Activated naive CD4-positive, alpha-beta T cell treated with anti-CD3 and anti-CD28 coated beads, Interleukin-2, amount 50 U/mL, for 24 hours (primary cell): ENCODE data around the gene KASH5.
"Not testable (repeated sequence)": the region's sequence is repeated elsewhere in the genome, so short reads cannot be mapped to it uniquely, and the experiment has no call there.

Experiments used
- H3K27ac Mint-ChIP-seq: one replicate; pipeline ENCODE4 v1.8.0; 2021; ENCODE audit warnings: mild to moderate bottlenecking, mixed read lengths
- H3K27me3 Mint-ChIP-seq: one replicate; pipeline ENCODE4 v1.8.0; 2021; ENCODE audit warnings: mixed read lengths
- H3K36me3 Mint-ChIP-seq: one replicate; pipeline ENCODE4 v1.8.0; 2021; ENCODE audit warnings: mixed read lengths
- H3K4me1 Mint-ChIP-seq: one replicate; pipeline ENCODE4 v1.8.0; 2021; ENCODE audit warnings: mixed read lengths
- H3K4me3 Mint-ChIP-seq: one replicate; pipeline ENCODE4 v1.8.0; 2021; ENCODE audit warnings: mild to moderate bottlenecking, mixed read lengths
- H3K9me3 Mint-ChIP-seq: one replicate; pipeline ENCODE4 v1.8.0; 2021; ENCODE audit warnings: mixed read lengths

Gene KASH5

GRCh38 chr19:49443366-49444099 lies 55.5 kb downstream of the KASH5 start:
- peaks cover 1% of the 10 kb centered on the region for H3K36me3 Mint-ChIP-seq

GRCh38 chr19:49444100-49444700 lies 56.2 kb downstream of the KASH5 start:
- Mint-ChIP-seq H3K4me3 (peak overlapping the region; percentile 78), H3K27me3 (peaks cover 26% of the 10 kb centered on the region), H3K4me1 (peaks cover 44% of the 10 kb centered on the region)
- H3K36me3 Mint-ChIP-seq, H3K9me3 Mint-ChIP-seq, H3K27ac Mint-ChIP-seq: not testable (repeated sequence)

More at GRCh38 chr19:49443366-49444099, 55.5 kb downstream of the KASH5 start:
- Mint-ChIP-seq H3K4me3 (peak overlapping the region; percentile 78), H3K4me1 (peaks cover 39% of the 10 kb centered on the region), H3K9me3 (no peaks in the 10 kb centered on the region), H3K27me3 (peaks cover 31% of the 10 kb centered on the region), H3K27ac (peak overlapping the region; percentile 68)

DNA sequence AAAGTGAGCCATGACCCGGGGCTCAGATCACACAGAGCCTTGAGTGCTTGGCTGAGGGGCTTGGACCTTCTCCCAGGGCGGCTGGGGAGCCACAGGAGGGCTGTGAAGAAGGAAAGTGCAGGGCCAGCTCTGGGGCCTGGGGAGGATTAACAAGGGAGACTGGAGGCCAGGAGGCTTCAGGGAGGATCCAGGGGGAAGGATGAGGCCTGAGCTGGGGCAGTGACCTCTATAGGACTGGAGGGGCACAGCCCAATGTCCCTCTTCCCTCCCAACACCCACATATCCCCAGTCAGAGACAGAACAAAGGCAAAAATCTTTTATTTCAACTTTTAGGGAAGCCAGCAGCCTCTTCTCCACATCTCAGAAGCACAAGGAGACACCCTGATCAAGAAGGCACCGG lies 57.9 kb downstream of the KASH5 start:
- Mint-ChIP-seq H3K27me3 (peaks cover 10% of the 10 kb centered on the region), H3K4me1 (peaks cover 54% of the 10 kb centered on the region), H3K9me3 (no peaks in the 10 kb centered on the region), H3K4me3 (no peak overlapping the region), H3K27ac (no peak overlapping the region), H3K36me3 (peaks cover 4% of the 10 kb centered on the region)

- H3K9me3 Mint-ChIP-seq: no peaks in the 10 kb centered on the region
- no peaks in the 10 kb centered on the region for H3K27me3 Mint-ChIP-seq
- peaks cover 4% of the 10 kb centered on the region for H3K36me3 Mint-ChIP-seq
- no peak overlapping the region for H3K4me3 Mint-ChIP-seq
- no peak overlapping the region for H3K27ac Mint-ChIP-seq
- peaks cover 54% of the 10 kb centered on the region for H3K4me1 Mint-ChIP-seq
These were observed 59.7 kb downstream of the KASH5 start for GRCh38 chr19:49447485-49448431.

- Mint-ChIP-seq H3K4me1 (peaks cover 58% of the 10 kb centered on the region), H3K27ac (no peak overlapping the region), H3K27me3 (no peaks in the 10 kb centered on the region), H3K4me3 (no peak overlapping the region), H3K36me3 (peaks cover 4% of the 10 kb centered on the region), H3K9me3 (no peaks in the 10 kb centered on the region)
These were observed 60.4 kb downstream of the KASH5 start for GRCh38 chr19:49448432-49448786.

- Mint-ChIP-seq H3K4me3 (peak overlapping the region; percentile 94), H3K36me3 (peaks cover 4% of the 10 kb centered on the region), H3K27ac (peak overlapping the region; percentile 86), H3K27me3 (no peaks in the 10 kb centered on the region), H3K9me3 (no peaks in the 10 kb centered on the region), H3K4me1 (peaks cover 52% of the 10 kb centered on the region)
These were observed 62.4 kb downstream of the KASH5 start for GRCh38 chr19:49450405-49450804.

DNA sequence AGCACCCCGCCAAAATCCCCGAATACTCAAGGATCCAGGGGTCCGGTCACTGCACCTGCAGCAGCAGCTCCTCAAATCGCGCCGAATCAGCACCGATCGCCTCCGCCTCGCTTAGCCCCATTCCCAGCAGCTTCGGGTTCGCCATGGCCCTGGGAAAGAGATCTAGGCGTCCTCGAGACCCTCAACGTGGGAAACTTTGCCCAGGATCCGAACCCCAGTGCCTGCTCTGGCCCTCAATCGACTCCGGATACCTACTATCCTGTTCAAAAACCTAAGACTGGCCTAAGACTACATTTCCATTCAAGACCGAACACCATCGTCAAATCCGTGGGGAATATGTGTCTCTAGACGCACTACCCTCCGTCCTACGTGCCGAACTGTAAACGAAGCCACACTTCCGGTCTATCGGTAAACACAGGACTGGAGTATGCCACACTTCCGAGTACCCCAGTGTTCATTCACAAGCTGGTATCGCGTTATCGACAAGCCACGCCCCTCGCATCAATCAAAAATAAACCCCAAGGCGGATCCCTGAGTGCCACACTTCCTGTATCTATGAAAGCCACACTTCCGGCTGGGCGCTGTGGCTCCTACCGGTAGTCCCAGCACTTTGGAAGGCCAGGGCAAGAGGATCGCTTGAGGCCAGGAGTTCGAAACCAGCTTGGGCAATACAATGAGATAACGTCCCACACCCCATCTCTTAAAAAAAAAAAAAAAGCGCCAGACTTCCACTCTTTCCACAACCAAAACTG lies 63.6 kb downstream of the KASH5 start, which contains the start of gene PIH1D1:
TSS of gene PIH1D1 (minus strand) at position 385 of the 752 bp plus-strand sequence. CDS start at position 145, 240 bp downstream.
- Mint-ChIP-seq H3K27me3 (no peaks in the 10 kb centered on the region), H3K4me1 (peaks cover 52% of the 10 kb centered on the region), H3K9me3 (no peaks in the 10 kb centered on the region), H3K4me3 (peak within 1 kb of the TSS; percentile 94), H3K36me3 (peaks cover 4% of the 10 kb centered on the region), H3K27ac (peak within 1 kb of the TSS; percentile 100)

GRCh38 chr19:49453013-49453756 lies 65.1 kb downstream of the KASH5 start, which contains the start of gene ALDH16A1:
Gene ALDH16A1 (plus strand): TSS chr19:49453225. CDS start chr19:49453332, 107 bp downstream.
- Mint-ChIP-seq H3K36me3 (peaks cover 7% of the 10 kb centered on the region), H3K4me3 (peak within 1 kb of the TSS; percentile 94)

GRCh38 chr19:49453757-49454240 lies 65.8 kb downstream of the KASH5 start:
- peaks cover 4% of the 10 kb centered on the region for H3K36me3 Mint-ChIP-seq
- no peaks in the 10 kb centered on the region for H3K27me3 Mint-ChIP-seq
- peaks cover 48% of the 10 kb centered on the region for H3K4me1 Mint-ChIP-seq
- H3K27ac Mint-ChIP-seq: peak overlapping the region; percentile 100
- H3K9me3 Mint-ChIP-seq: no peaks in the 10 kb centered on the region
- H3K4me3 Mint-ChIP-seq: peak overlapping the region; percentile 94

More at GRCh38 chr19:49453013-49453756, 65.1 kb downstream of the KASH5 start, which contains the start of gene ALDH16A1:
- H3K27me3 Mint-ChIP-seq: no peaks in the 10 kb centered on the region
- H3K9me3 Mint-ChIP-seq: no peaks in the 10 kb centered on the region
- H3K4me1 Mint-ChIP-seq: peaks cover 54% of the 10 kb centered on the region
- peak within 1 kb of the TSS; percentile 100 for H3K27ac Mint-ChIP-seq

- no peaks in the 10 kb centered on the region for H3K9me3 Mint-ChIP-seq
These were observed 67.7 kb downstream of the KASH5 start for GRCh38 chr19:49455773-49456172.

DNA sequence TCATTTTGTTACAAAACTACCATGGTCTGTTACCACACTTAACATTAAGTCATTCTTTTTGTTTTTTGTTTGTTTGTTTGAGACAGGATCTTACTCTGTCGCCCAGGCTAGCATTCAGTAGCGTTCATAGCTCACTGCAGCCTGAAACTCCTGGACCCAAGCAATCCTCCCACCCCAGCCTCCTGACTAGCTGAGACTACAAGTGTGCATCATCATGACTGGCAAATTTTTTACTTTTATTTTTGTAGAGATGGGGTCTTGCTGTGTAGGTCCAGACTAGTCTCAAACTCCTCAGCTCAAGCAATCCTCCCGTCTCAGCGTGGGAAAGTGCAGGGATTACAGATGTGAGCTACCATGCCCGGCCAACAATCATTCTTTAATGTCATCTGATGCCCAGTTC lies 68.3 kb downstream of the KASH5 start:
- Mint-ChIP-seq H3K27ac (no peak overlapping the region), H3K36me3 (peaks cover 2% of the 10 kb centered on the region), H3K4me1 (peaks cover 27% of the 10 kb centered on the region), H3K9me3 (no peaks in the 10 kb centered on the region), H3K27me3 (no peaks in the 10 kb centered on the region), H3K4me3 (no peak overlapping the region)

More at GRCh38 chr19:49455773-49456172, 67.7 kb downstream of the KASH5 start:
- H3K27ac Mint-ChIP-seq: no peak overlapping the region
- H3K36me3 Mint-ChIP-seq: peaks cover 2% of the 10 kb centered on the region
- H3K4me1 Mint-ChIP-seq: peaks cover 30% of the 10 kb centered on the region
- peak overlapping the region; percentile 8 for H3K4me3 Mint-ChIP-seq
- no peaks in the 10 kb centered on the region for H3K27me3 Mint-ChIP-seq

GRCh38 chr19:49458567-49458903 lies 70.5 kb downstream of the KASH5 start:
- peaks cover 2% of the 10 kb centered on the region for H3K36me3 Mint-ChIP-seq
- peaks cover 11% of the 10 kb centered on the region for H3K4me1 Mint-ChIP-seq
- no peak overlapping the region for H3K27ac Mint-ChIP-seq
- no peaks in the 10 kb centered on the region for H3K27me3 Mint-ChIP-seq
- H3K4me3 Mint-ChIP-seq: no peak overlapping the region
- no peaks in the 10 kb centered on the region for H3K9me3 Mint-ChIP-seq

DNA sequence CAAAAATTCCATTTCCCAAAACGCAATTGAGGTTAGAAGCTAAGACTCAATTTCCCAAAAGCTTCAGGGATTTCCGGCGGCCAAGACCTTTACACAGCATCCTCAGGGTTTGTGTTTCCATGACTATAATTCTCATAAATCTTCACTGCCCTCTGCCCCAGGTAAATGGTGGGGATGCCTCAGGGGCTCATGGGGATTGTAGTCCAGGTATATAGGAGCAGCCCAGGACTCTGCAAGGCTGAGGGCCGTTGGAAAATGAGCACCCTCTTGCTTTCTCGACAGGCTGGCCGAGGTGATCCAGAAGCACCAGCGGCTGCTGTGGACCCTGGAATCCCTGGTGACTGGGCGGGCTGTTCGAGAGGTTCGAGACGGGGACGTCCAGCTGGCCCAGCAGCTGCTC lies 71.3 kb downstream of the KASH5 start:
- no peaks in the 10 kb centered on the region for H3K27me3 Mint-ChIP-seq
- peaks cover 7% of the 10 kb centered on the region for H3K4me1 Mint-ChIP-seq
- H3K27ac Mint-ChIP-seq: no peak overlapping the region

DNA sequence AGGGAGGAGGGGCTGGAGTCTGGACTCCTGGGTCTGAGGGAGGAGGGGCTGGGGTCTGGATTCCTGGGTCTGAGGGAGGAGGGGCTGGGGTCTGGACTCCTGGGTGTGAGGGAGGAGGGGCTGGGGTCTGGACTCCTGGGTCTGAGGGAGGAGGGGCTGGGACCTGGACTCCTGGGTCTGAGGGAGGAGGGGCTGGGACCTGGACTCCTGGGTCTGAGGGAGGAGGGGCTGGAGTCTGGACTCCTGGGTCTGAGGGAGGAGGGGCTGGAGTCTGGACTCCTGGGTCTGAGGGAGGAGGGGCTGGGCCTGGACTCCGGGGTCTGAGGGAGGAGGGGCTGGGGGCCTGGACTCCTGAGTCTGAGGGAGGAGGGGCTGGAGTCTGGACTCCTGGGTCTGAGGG lies 73.1 kb downstream of the KASH5 start:
- H3K27ac Mint-ChIP-seq, H3K9me3 Mint-ChIP-seq, H3K27me3 Mint-ChIP-seq, H3K4me1 Mint-ChIP-seq, H3K36me3 Mint-ChIP-seq, H3K4me3 Mint-ChIP-seq: not testable (repeated sequence)

More for the DNA sequence above, 71.3 kb downstream of the KASH5 start:
- Mint-ChIP-seq H3K36me3 (peaks cover 4% of the 10 kb centered on the region), H3K4me3 (no peak overlapping the region), H3K9me3 (no peaks in the 10 kb centered on the region)
